Measurements from ENCODE around the gene PRAMEF25. TPM values are rescaled to one million over a fixed set of nuclear protein-coding genes. Genes with fewer than 3 reads are reported as not detected.
"Not testable (repeated sequence)": the region's sequence is repeated elsewhere in the genome, so short reads cannot be mapped to it uniquely, and the experiment has no call there.

PRAMEF25 gene
- total RNA-seq (not detected), polyA plus RNA-seq (not detected)

- not testable (repeated sequence) for H3K27me3 ChIP-seq (ENCODE audit: control insufficient read depth in 4 of 4, insufficient read depth in 4 of 4, low read length in 3 of 4); H3K36me3 ChIP-seq (ENCODE audit: control insufficient read depth in 4 of 4, insufficient read depth in 3 of 4, low read depth in 1 of 4, low read length in 3 of 4); DNase-seq (ENCODE audit: low spot score); H3K4me3 ChIP-seq (ENCODE audit: low read depth in 1 of 3, low read length in 3 of 3); H3K27ac ChIP-seq (ENCODE audit: low read depth in 1 of 2, low read length in 2 of 2); H3K9ac ChIP-seq (ENCODE audit: low read depth in 1 of 2, low read length in 2 of 2); H3K9me3 ChIP-seq (ENCODE audit: control insufficient read depth in 4 of 4, low read length in 3 of 4); H3K4me1 ChIP-seq (ENCODE audit: control insufficient read depth in 4 of 4, insufficient read depth in 4 of 4, low read length in 3 of 4)
- WGBS, result no CpG with 5 or more reads among the region's 4 CpGs
Observed at GRCh38 chr1:13070474-13070873, at the start of gene PRAMEF25. PRAMEF25 (plus strand) TSS chr1:13070774; CDS start chr1:13073694, 2,920 bp downstream.

- not testable (repeated sequence) for H3K9ac ChIP-seq (ENCODE audit: low read depth in 1 of 2, low read length in 2 of 2); H3K9me3 ChIP-seq (ENCODE audit: control insufficient read depth in 4 of 4, low read length in 3 of 4); H3K4me3 ChIP-seq (ENCODE audit: low read depth in 1 of 3, low read length in 3 of 3); DNase-seq (ENCODE audit: low spot score); H3K4me1 ChIP-seq (ENCODE audit: control insufficient read depth in 4 of 4, insufficient read depth in 4 of 4, low read length in 3 of 4); H3K27me3 ChIP-seq (ENCODE audit: control insufficient read depth in 4 of 4, insufficient read depth in 4 of 4, low read length in 3 of 4); H3K36me3 ChIP-seq (ENCODE audit: control insufficient read depth in 4 of 4, insufficient read depth in 3 of 4, low read depth in 1 of 4, low read length in 3 of 4); H3K27ac ChIP-seq (ENCODE audit: low read depth in 1 of 2, low read length in 2 of 2)
- WGBS, result 73% methylated on average over 3 of the region's 3 CpGs
Observed at GRCh38 chr1:13056475-13056874, 14.1 kb upstream of the PRAMEF25 start, which contains the start of gene PRAMEF27. PRAMEF27 (minus strand) TSS chr1:13056575; CDS start chr1:13053659, 2,916 bp downstream.

DNA sequence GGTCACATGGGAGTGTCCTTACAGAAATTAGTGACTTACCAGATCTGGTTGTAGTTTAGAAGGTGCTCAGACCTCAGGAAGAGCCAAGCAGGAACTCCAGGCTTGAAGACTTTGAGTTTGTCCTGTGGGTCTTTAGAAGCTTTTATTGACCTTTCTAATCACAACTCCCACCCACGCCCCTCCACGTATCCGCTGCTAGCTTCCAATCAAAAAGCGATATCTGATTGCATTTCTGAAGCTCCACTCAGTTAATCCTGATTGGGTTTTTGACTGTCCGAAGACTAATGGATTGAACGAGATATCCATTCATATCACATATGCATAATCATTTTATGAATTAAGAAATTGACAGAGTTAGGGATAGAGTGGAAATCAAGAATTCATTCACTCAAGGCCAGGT lies 46.2 kb downstream of the PRAMEF25 start, which contains the start of gene HNRNPCL2:
Gene HNRNPCL2 (minus strand): TSS at position 101 of the 400 bp plus-strand sequence. CDS start 454 bp downstream, outside the sequence.
- not testable (repeated sequence) for H3K9me3 ChIP-seq (ENCODE audit: control insufficient read depth in 4 of 4, low read length in 3 of 4); H3K9ac ChIP-seq (ENCODE audit: low read depth in 1 of 2, low read length in 2 of 2); H3K4me1 ChIP-seq (ENCODE audit: control insufficient read depth in 4 of 4, insufficient read depth in 4 of 4, low read length in 3 of 4); H3K36me3 ChIP-seq (ENCODE audit: control insufficient read depth in 4 of 4, insufficient read depth in 3 of 4, low read depth in 1 of 4, low read length in 3 of 4); H3K27ac ChIP-seq (ENCODE audit: low read depth in 1 of 2, low read length in 2 of 2); H3K4me3 ChIP-seq (ENCODE audit: low read depth in 1 of 3, low read length in 3 of 3); H3K27me3 ChIP-seq (ENCODE audit: control insufficient read depth in 4 of 4, insufficient read depth in 4 of 4, low read length in 3 of 4); DNase-seq (ENCODE audit: low spot score)
- 90% methylated on average over 6 of the region's 6 CpGs for WGBS

Other genes starting within 250 kb of the PRAMEF25 start
- not detected for gene PRAMEF11, start 239.4 kb upstream of the PRAMEF25 start, total RNA-seq
- gene PRAMEF11, start 239.4 kb upstream of the PRAMEF25 start, polyA plus RNA-seq, result not detected
- gene HNRNPCL1, start 222.1 kb upstream of the PRAMEF25 start, total RNA-seq, result not detected
- gene HNRNPCL1, start 222.1 kb upstream of the PRAMEF25 start, polyA plus RNA-seq, result not detected
- gene PRAMEF2, start 213.7 kb upstream of the PRAMEF25 start, total RNA-seq, result not detected
- gene PRAMEF2, start 213.7 kb upstream of the PRAMEF25 start, polyA plus RNA-seq, result not detected
- gene PRAMEF4, start 184.6 kb upstream of the PRAMEF25 start, total RNA-seq, result not detected
- gene PRAMEF4, start 184.6 kb upstream of the PRAMEF25 start, polyA plus RNA-seq, result not detected
- gene PRAMEF10, start 172.5 kb upstream of the PRAMEF25 start, total RNA-seq, result not detected
- under 1 TPM in 1 of 2 donors, not detected in 1; 0.39 TPM for gene PRAMEF10, start 172.5 kb upstream of the PRAMEF25 start, polyA plus RNA-seq
- not detected for gene PRAMEF7, start 154.2 kb upstream of the PRAMEF25 start, total RNA-seq
- under 1 TPM in 1 of 2 donors, not detected in 1; 0.03 TPM for gene PRAMEF7, start 154.2 kb upstream of the PRAMEF25 start, polyA plus RNA-seq
- gene PRAMEF6, start 123.2 kb upstream of the PRAMEF25 start, total RNA-seq, result not detected
- not detected for gene PRAMEF6, start 123.2 kb upstream of the PRAMEF25 start, polyA plus RNA-seq
- not detected for gene PRAMEF27, start 14.2 kb upstream of the PRAMEF25 start, total RNA-seq
- gene PRAMEF27, start 14.2 kb upstream of the PRAMEF25 start, polyA plus RNA-seq, result not detected
- gene HNRNPCL3, start 10.0 kb upstream of the PRAMEF25 start, total RNA-seq, result not detected
- gene HNRNPCL3, start 10.0 kb upstream of the PRAMEF25 start, polyA plus RNA-seq, result not detected
- not detected for gene HNRNPCL2, start 46.1 kb downstream of the PRAMEF25 start, total RNA-seq
- not detected for gene HNRNPCL2, start 46.1 kb downstream of the PRAMEF25 start, polyA plus RNA-seq
- not detected for gene PRAMEF26, start 85.2 kb downstream of the PRAMEF25 start, total RNA-seq
- not detected for gene PRAMEF26, start 85.2 kb downstream of the PRAMEF25 start, polyA plus RNA-seq
- gene HNRNPCL4, start 94.9 kb downstream of the PRAMEF25 start, total RNA-seq, result not detected
- gene HNRNPCL4, start 94.9 kb downstream of the PRAMEF25 start, polyA plus RNA-seq, result not detected
- gene PRAMEF9, start 101.1 kb downstream of the PRAMEF25 start, total RNA-seq, result not detected
- not detected for gene PRAMEF9, start 101.1 kb downstream of the PRAMEF25 start, polyA plus RNA-seq
- gene PRAMEF13, start 130.6 kb downstream of the PRAMEF25 start, total RNA-seq, result not detected
- gene PRAMEF13, start 130.6 kb downstream of the PRAMEF25 start, polyA plus RNA-seq, result not detected
- not detected for gene PRAMEF18, start 155.4 kb downstream of the PRAMEF25 start, total RNA-seq
- gene PRAMEF18, start 155.4 kb downstream of the PRAMEF25 start, polyA plus RNA-seq, result not detected
- not detected for gene PRAMEF5, start 183.4 kb downstream of the PRAMEF25 start, total RNA-seq
- not detected for gene PRAMEF5, start 183.4 kb downstream of the PRAMEF25 start, polyA plus RNA-seq
- gene PRAMEF8, start 214.4 kb downstream of the PRAMEF25 start, total RNA-seq, result not detected
- gene PRAMEF8, start 214.4 kb downstream of the PRAMEF25 start, polyA plus RNA-seq, result not detected
- under 1 TPM in 1 of 2 donors, not detected in 1; 0.17 TPM for gene PRAMEF33, start 232.8 kb downstream of the PRAMEF25 start, total RNA-seq
- gene PRAMEF33, start 232.8 kb downstream of the PRAMEF25 start, polyA plus RNA-seq, result under 1 TPM in 1 of 2 donors, not detected in 1; 0.12 TPM
- gene PRAMEF15, start 244.8 kb downstream of the PRAMEF25 start, total RNA-seq, result not detected
- gene PRAMEF15, start 244.8 kb downstream of the PRAMEF25 start, polyA plus RNA-seq, result not detected